Ovary (tissue), 3 donors: ENCODE results near the gene LMTK2.

ENCODE experiments used
- CTCF ChIP-seq, 3 donors: fragments of 450-650 bp in 2 of 3; fragments of 200-600 bp in 1 of 3; IDR thresholded peaks; one replicate each; pipeline versions ENCODE4 v1.5.1 to v1.8.0; 2016 to 2022; ENCODE audit warnings: antibody characterized with exemption in 3 of 3, mild to moderate bottlenecking in 1 of 3
- EP300 ChIP-seq: sonication (generic); formaldehyde crosslinking; IDR thresholded peaks from one replicate; pipeline ENCODE4 v1.6.1; 2017; ENCODE audit warnings: antibody characterized with exemption
- POLR2A ChIP-seq: fragments of 450-650 bp; IDR thresholded peaks from one replicate; pipeline ENCODE4 v1.6.1; 2017; ENCODE audit warnings: antibody characterized with exemption, mild to moderate bottlenecking, moderate library complexity
- donor health status: DM: no; HTN: no; CAD: no.

- TF ChIP-seq POLR2A (no peak), EP300 (no peak), CTCF (IDR thresholded peaks at IDR 0.05) (no peak)
Measured at GRCh38 chr7:98227939-98228338, 121.3 kb downstream of the LMTK2 start.
